Left lung (tissue), 10 donors: ENCODE results near the gene MYO5A. TPM values are rescaled to one million over a fixed set of nuclear protein-coding genes. Genes with fewer than 3 reads are reported as not detected.
"Not testable (repeated sequence)": the region's sequence is repeated elsewhere in the genome, so short reads cannot be mapped to it uniquely, and the experiment has no call there.

Experiments used
- ATAC-seq: fragments of 200-7000 bp; cut with Tn5 transposase; one replicate; pipeline ENCODE4 v1.9.1; 2020; ENCODE audit warnings: moderate library complexity
- DNase-seq, 4 donors: peaks; one replicate each; pipeline ENCODE4 v3.0.0-alpha.2; 2013 to 2020
- H3K27ac ChIP-seq, 2 donors: fragments of 200-600 bp; sonication (generic) in 1 of 2; one replicate each; pipeline versions ENCODE4 v1.5.0 to v1.8.0; 2020 to 2021
- H3K27me3 ChIP-seq, 2 donors: fragments of 200-600 bp; sonication (generic) in 1 of 2; one replicate each; pipeline versions ENCODE4 v1.5.0 to v1.8.0; 2020 to 2021
- H3K36me3 ChIP-seq, 2 donors: fragments of 200-600 bp; sonication (generic) in 1 of 2; one replicate each; pipeline versions ENCODE4 v1.5.0 to v1.8.0; 2020 to 2021
- H3K4me1 ChIP-seq, 2 donors: fragments of 200-600 bp; one replicate each; pipeline ENCODE4 v1.8.0; 2021
- H3K4me3 ChIP-seq, 2 donors: fragments of 200-600 bp; sonication (generic) in 1 of 2; one replicate each; pipeline versions ENCODE4 v1.5.0 to v1.8.0; 2020 to 2021; ENCODE audit warnings: mild to moderate bottlenecking in 1 of 2
- H3K9me3 ChIP-seq, 2 donors: fragments of 200-600 bp; sonication (generic) in 1 of 2; one replicate each; pipeline versions ENCODE4 v1.5.0 to v1.8.0; 2020 to 2021
- intact Hi-C, 2 donors: fragments of 100-400 bp; cut with DNase I; formaldehyde crosslinking; loops; one replicate each; pipeline versions ENCODE4 v1.11.2 to v1.14.2; 2022
- polyA plus RNA-seq, 6 donors: library from polyadenylated mRNA; unstranded; fragments of 120-200 nt; gene quantifications; one replicate each; pipeline ENCODE4 v1.2.1, GENCODE V29; 2013; ENCODE audit not compliant: insufficient read length in 6 of 6
- total RNA-seq, 2 donors: library from RNA; stranded (reverse); fragmentation: NEBNext Ultra II Directional; extraction: Animal tissue kit (Norgen Biotek cat#: 25700); gene quantifications; one replicate each; pipeline ENCODE4 v1.2.1, GENCODE V29; 2021
- TF ChIP-seq, protein P1 (sequence below), 2 donors: fragments of 200-600 bp; sonication (generic) in 1 of 2; IDR thresholded peaks; one replicate each; pipeline versions ENCODE4 v1.5.0 to v1.8.0; 2021; ENCODE audit warnings: antibody characterized with exemption in 2 of 2
- donor health status: DM: no; HTN: yes; CAD: no.
- donor health status: DM: no; HTN: no; CAD: no.

MYO5A gene
- total and polyA plus RNA-seq, 8 donors: 21.8 to 46.3 (median 34.3) TPM

DNA sequence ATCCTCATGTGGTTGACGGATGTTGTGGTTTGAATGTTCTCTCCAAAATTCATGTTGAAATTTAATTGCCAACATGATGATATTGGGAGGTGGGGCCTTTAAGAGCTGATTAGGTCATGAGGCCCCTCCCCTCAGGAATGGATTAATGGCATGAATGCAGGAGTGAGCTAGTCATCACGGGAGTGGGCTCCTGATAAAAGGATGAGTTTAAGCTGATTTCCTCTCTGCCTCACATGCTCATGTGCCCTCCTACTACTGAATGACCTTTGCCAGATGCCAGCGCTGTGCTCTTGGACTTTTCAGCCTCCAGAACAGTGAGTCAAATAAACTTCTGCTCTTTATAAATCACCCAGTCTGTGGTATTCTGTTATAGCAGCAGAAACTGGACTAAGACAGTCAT is 111.2 kb downstream of the MYO5A start:
- ATAC-seq: peak; percentile 56
- Histone ChIP-seq H3K36me3 (peaks cover 0 to 10% of the 10 kb centered on the region in 2 donors), H3K9me3 (no peaks in the 10 kb centered on the region), H3K4me1 (peaks cover 0 to 5% of the 10 kb centered on the region in 2 donors), H3K27me3 (no peaks in the 10 kb centered on the region), H3K27ac (no peak overlapping the region), H3K4me3 (no peak overlapping the region)
- intact Hi-C loops: no loop called here
- DNase-seq: no peak
- TF ChIP-seq, protein P1, sequence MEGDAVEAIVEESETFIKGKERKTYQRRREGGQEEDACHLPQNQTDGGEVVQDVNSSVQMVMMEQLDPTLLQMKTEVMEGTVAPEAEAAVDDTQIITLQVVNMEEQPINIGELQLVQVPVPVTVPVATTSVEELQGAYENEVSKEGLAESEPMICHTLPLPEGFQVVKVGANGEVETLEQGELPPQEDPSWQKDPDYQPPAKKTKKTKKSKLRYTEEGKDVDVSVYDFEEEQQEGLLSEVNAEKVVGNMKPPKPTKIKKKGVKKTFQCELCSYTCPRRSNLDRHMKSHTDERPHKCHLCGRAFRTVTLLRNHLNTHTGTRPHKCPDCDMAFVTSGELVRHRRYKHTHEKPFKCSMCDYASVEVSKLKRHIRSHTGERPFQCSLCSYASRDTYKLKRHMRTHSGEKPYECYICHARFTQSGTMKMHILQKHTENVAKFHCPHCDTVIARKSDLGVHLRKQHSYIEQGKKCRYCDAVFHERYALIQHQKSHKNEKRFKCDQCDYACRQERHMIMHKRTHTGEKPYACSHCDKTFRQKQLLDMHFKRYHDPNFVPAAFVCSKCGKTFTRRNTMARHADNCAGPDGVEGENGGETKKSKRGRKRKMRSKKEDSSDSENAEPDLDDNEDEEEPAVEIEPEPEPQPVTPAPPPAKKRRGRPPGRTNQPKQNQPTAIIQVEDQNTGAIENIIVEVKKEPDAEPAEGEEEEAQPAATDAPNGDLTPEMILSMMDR (IDR thresholded peaks at IDR 0.05): no peak

DNA sequence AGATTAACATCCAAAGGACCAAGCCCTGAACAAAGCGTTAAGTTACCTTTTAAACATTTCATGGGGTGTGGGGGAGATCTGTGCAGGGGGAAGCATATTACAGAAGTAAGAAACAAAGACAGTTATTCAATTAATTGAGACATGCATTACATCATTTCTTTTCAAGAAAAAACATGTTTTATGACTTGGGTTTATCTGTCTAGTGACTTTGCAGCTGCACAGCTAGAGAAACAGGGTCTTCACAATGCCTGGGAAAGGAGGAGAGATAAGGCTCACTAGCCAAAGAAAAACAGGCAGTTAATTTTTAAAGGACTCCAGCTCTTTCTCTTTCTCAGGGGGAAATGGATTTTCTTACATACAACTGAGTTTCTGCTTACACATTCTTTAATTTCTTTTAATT is 112.1 kb downstream of the MYO5A start:
- H3K9me3 ChIP-seq, H3K27ac ChIP-seq, DNase-seq, intact Hi-C loops, H3K36me3 ChIP-seq, H3K27me3 ChIP-seq, ATAC-seq, H3K4me3 ChIP-seq, H3K4me1 ChIP-seq: not testable (repeated sequence)

DNA sequence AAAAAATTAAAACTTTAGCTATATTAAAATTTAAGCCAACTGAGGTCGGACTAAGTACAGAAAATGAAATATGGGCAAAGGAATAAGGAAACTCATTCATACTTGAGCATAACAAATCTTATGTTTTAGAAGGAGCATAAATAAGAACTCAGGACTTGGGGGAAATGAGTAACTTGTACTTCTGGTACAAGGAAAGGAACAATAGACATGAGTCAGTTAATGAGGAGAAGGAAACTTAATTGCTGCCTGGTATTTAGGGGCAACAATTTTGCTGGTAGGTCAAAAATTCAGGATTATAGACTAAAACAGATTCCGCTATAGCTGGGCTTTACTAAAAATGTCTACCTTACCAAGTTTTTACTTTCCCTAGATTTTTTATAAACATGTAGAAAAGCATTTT is 113.1 kb downstream of the MYO5A start:
- TF ChIP-seq, protein P1 (IDR thresholded peaks at IDR 0.05): no peak
- intact Hi-C loops: no loop called here
- H3K27me3 ChIP-seq: no peaks in the 10 kb centered on the region

DNA sequence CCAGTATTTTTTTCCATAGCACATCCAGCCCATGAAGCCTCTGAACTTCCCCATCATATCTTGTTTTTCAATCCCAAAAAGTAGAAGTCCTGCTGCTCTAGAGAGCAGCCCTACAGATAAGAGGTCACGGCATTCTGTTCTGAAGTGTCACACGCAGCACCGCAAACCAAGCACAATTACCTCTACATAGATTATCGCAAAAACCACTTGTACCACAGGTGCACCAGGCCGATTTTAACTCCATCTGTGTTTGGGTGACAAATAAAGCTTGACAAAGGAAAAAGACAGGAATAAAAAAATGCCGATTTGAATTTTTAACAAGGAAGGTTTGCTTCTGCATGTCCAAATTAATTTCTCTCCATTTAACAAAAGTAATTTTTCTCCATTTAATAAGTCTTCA is 113.7 kb downstream of the MYO5A start:
- no peaks in the 10 kb centered on the region for H3K27me3 ChIP-seq
- H3K9me3 ChIP-seq: no peaks in the 10 kb centered on the region
- peaks cover 0 to 10% of the 10 kb centered on the region in 2 donors for H3K36me3 ChIP-seq
- ATAC-seq (no peak), DNase-seq (no peak)
- H3K4me3 ChIP-seq: no peak overlapping the region
- peaks cover 0 to 5% of the 10 kb centered on the region in 2 donors for H3K4me1 ChIP-seq
- H3K27ac ChIP-seq: no peak overlapping the region
- intact Hi-C loops: no loop called here
- TF ChIP-seq, protein P1 (IDR thresholded peaks at IDR 0.05): no peak

More for the DNA sequence above, 113.1 kb downstream of the MYO5A start:
- H3K4me3 ChIP-seq: no peak overlapping the region
- H3K36me3 ChIP-seq: peaks cover 0 to 10% of the 10 kb centered on the region in 2 donors
- ATAC-seq: no peak
- no peak for DNase-seq
- H3K4me1 ChIP-seq: peaks cover 0 to 5% of the 10 kb centered on the region in 2 donors
- no peak overlapping the region for H3K27ac ChIP-seq
- H3K9me3 ChIP-seq: no peaks in the 10 kb centered on the region

DNA sequence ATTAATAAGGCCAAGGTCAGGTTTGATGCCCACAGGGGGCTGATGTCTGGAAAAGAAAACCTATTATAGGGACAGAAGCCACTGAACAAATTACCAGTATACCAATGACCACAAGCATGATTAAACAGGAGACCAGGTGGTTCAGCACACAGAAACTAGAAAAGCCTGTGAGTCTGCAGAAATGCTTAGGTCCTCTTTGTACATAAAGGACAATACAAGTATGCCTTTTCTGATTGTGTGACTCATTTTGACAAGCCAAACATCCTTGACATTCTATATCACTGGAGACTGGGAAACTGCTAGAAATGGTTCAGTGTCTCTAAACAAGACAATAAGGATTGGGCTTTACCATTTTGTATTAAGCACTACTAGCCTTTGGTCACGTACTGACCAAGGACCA is 119.9 kb downstream of the MYO5A start:
- H3K4me3 ChIP-seq: no peak overlapping the region
- no peaks in the 10 kb centered on the region for H3K27me3 ChIP-seq
- no peaks in the 10 kb centered on the region for H3K9me3 ChIP-seq
- DNase-seq: no peak
- intact Hi-C loops: no loop called here
- no peaks in the 10 kb centered on the region for H3K4me1 ChIP-seq
- TF ChIP-seq, protein P1 (IDR thresholded peaks at IDR 0.05): no peak
- H3K36me3 ChIP-seq: peaks cover 0 to 4% of the 10 kb centered on the region in 2 donors
- no peak overlapping the region for H3K27ac ChIP-seq
- no peak for ATAC-seq

DNA sequence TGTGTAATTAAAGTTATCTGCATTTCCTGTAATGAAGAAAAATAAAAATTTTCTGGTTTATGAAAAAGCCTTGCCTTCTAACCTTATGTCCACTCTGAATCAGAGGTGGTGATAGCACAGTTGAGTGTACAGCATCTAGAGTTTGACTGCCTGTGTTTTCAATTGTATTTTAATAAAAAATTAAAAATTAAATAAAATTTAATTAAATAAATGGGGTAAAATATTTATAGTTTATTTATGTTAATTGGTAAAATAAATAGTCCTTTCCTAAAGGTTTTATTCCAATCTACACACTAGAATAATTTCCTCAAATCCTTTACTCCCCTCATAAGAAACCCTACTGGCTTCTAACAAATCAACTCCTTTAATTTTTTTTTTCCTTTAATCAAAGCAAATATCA is 121.3 kb downstream of the MYO5A start:
- Histone ChIP-seq H3K9me3 (no peaks in the 10 kb centered on the region), H3K27ac (no peak overlapping the region), H3K4me1 (no peaks in the 10 kb centered on the region), H3K36me3 (peaks cover 0 to 4% of the 10 kb centered on the region in 2 donors), H3K27me3 (no peaks in the 10 kb centered on the region), H3K4me3 (no peak overlapping the region)
- DNase-seq: no peak
- TF ChIP-seq, protein P1 (IDR thresholded peaks at IDR 0.05): no peak
- no peak for ATAC-seq
- intact Hi-C loops: no loop called here
